PC-3 (cell line): ENCODE results near the gene CRYGD. TPM values are rescaled to one million over a fixed set of nuclear protein-coding genes. Genes with fewer than 3 reads are reported as not detected.

ENCODE experiments used
- ATAC-seq: fragments of 200-7000 bp; cut with Tn5 transposase; 2 replicates; pipeline ENCODE4 v1.9.1; 2020; ENCODE audit warnings: mild to moderate bottlenecking, moderate library complexity
- BruUV-seq: library from RNA; stranded (reverse); fragments of 400-500 nt; replicated peaks from 2 replicates; lab custom pipeline; 2021; lab: Mats Ljungman, UMichigan
- CTCF ChIA-PET: fragments of 300-600 bp; sonication (Branson Sonifier 250); formaldehyde crosslinking; loops from one replicate; lab custom pipeline; 2022; ENCODE audit warnings: antibody characterized with exemption; lab: Charles Lee
- POLR2A ChIA-PET: fragments of 300-600 bp; sonication (Branson Sonifier 250); formaldehyde crosslinking; loops from one replicate; lab custom pipeline; 2022; ENCODE audit warnings: antibody characterized with exemption; ENCODE audit not compliant: unreplicated experiment; lab: Charles Lee
- DNase-seq: peaks from one replicate; pipeline ENCODE4 v3.0.0-alpha.2; 2015
- H2AFZ ChIP-seq: fragments of 300-600 bp; sonication (generic); 2 replicates; pipeline ENCODE4 v1.6.0; 2016; ENCODE audit warnings: antibody characterized with exemption, low read length
- H3F3A ChIP-seq: fragments of 300-600 bp; sonication (generic); one replicate; pipeline ENCODE4 v1.6.0; 2017; ENCODE audit warnings: antibody characterized with exemption, low read length, control low read depth, mild to moderate bottlenecking; ENCODE audit not compliant: unreplicated experiment
- H3K27ac ChIP-seq: fragments of 300-600 bp; sonication (generic); 2 replicates; pipeline ENCODE4 v1.5.1; 2016; ENCODE audit warnings: mild to moderate bottlenecking, low read length
- H3K27me3 ChIP-seq: fragments of 300-600 bp; sonication (generic); 2 replicates; pipeline ENCODE4 v1.6.1; 2016; ENCODE audit warnings: low read length, mixed read lengths
- H3K36me3 ChIP-seq: fragments of 300-600 bp; sonication (generic); 2 replicates; pipeline ENCODE4 v1.6.1; 2016; ENCODE audit warnings: low read depth, mixed run types, low read length, mixed read lengths
- H3K4me1 ChIP-seq: fragments of 300-600 bp; sonication (generic); 2 replicates; pipeline ENCODE4 v1.5.1; 2016; ENCODE audit warnings: low read length; ENCODE audit not compliant: insufficient read depth
- H3K4me2 ChIP-seq: fragments of 300-600 bp; sonication (generic); 2 replicates; pipeline ENCODE4 v1.6.0; 2016; ENCODE audit warnings: low read length
- H3K4me3 ChIP-seq: fragments of 300-600 bp; sonication (generic); 2 replicates; pipeline ENCODE4 v1.5.1; 2016; ENCODE audit warnings: mild to moderate bottlenecking, low read length, mixed read lengths
- H3K79me2 ChIP-seq: fragments of 300-600 bp; sonication (generic); 2 replicates; pipeline ENCODE4 v1.6.1; 2017; ENCODE audit warnings: low read length, mixed read lengths
- H3K9ac ChIP-seq: fragments of 300-600 bp; sonication (generic); 2 replicates; pipeline ENCODE4 v1.6.0; 2016; ENCODE audit warnings: mild to moderate bottlenecking, low read length
- H3K9me2 ChIP-seq: fragments of 300-600 bp; sonication (generic); replicated peaks from 2 replicates; pipeline ENCODE4 v1.6.1; 2016; ENCODE audit warnings: mixed run types, low read length, mixed read lengths
- H3K9me3 ChIP-seq: fragments of 300-600 bp; sonication (generic); 2 replicates; pipeline ENCODE4 v1.6.1; 2016; ENCODE audit warnings: low read length, mixed read lengths
- H4K20me1 ChIP-seq: fragments of 300-600 bp; sonication (generic); 2 replicates; pipeline ENCODE4 v1.6.1; 2016; ENCODE audit warnings: low read length, mixed read lengths
- EZH2 ChIP-seq: fragments of 300-600 bp; sonication (generic); IDR thresholded peaks from one replicate; pipeline ENCODE4 v1.6.1; 2017; ENCODE audit warnings: antibody characterized with exemption, mild to moderate bottlenecking, low read length; ENCODE audit not compliant: unreplicated experiment
- EZH2phosphoT487 ChIP-seq: fragments of 300-600 bp; sonication (generic); IDR thresholded peaks from 2 replicates; pipeline ENCODE4 v1.6.1; 2018; ENCODE audit warnings: mild to moderate bottlenecking, antibody characterized with exemption, low read length, borderline replicate concordance
- intact Hi-C: fragments of 100-400 bp; cut with micrococcal nuclease; formaldehyde crosslinking; loops from 2 replicates; pipeline ENCODE4 v1.9.0; 2023
- total RNA-seq: library from RNA; depleted of rRNA; stranded (reverse); fragments of >200 nt; gene quantifications from 2 replicates; pipeline ENCODE4 v1.2.3, GENCODE V29; 2014
- TF ChIP-seq, protein P1 (sequence below): fragments of 300-600 bp; sonication (generic); conservative IDR thresholded peaks from 2 replicates; pipeline ENCODE4 v1.5.1; 2017; ENCODE audit warnings: antibody characterized with exemption, low read depth, mild to moderate bottlenecking, low read length

The CRYGD gene
- total RNA-seq, 1 experiment from 2014 or later, result not detected

DNA sequence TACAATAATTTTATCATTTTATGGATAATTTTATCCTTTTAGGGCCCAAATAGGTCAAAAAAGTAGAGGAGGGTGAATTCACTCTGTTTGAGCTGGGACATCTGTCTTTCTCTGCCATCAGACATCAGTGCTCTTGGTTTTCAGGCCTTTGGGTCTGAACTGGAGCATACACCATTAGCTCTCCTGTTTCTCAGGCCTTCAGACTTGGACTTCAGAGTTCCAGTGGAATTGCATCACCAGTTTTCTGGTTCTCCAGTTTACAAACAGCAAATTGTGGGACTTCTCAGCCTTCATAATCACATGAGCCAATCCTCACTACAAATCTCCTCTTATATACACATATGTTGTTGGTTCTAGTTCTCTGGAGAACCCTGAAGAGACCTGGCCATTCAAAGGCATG lies 33.9 kb downstream of the CRYGD start:
- no peak overlapping the region for H3K9ac ChIP-seq
- H3K79me2 ChIP-seq, result no peaks in the 10 kb centered on the region
- H3K4me1 ChIP-seq, result no peaks in the 10 kb centered on the region
- no peak overlapping the region for H3K4me2 ChIP-seq
- H3K9me2 ChIP-seq, result no peaks in the 10 kb centered on the region; the same call in 1 of the 2 replicates
- no peaks in the 10 kb centered on the region for H3K27me3 ChIP-seq
- H2AFZ ChIP-seq, result no peak overlapping the region
- no peak for DNase-seq
- H3K27ac ChIP-seq, result no peak overlapping the region
- no peaks in the 10 kb centered on the region for H3K36me3 ChIP-seq
- TF ChIP-seq, protein P1, sequence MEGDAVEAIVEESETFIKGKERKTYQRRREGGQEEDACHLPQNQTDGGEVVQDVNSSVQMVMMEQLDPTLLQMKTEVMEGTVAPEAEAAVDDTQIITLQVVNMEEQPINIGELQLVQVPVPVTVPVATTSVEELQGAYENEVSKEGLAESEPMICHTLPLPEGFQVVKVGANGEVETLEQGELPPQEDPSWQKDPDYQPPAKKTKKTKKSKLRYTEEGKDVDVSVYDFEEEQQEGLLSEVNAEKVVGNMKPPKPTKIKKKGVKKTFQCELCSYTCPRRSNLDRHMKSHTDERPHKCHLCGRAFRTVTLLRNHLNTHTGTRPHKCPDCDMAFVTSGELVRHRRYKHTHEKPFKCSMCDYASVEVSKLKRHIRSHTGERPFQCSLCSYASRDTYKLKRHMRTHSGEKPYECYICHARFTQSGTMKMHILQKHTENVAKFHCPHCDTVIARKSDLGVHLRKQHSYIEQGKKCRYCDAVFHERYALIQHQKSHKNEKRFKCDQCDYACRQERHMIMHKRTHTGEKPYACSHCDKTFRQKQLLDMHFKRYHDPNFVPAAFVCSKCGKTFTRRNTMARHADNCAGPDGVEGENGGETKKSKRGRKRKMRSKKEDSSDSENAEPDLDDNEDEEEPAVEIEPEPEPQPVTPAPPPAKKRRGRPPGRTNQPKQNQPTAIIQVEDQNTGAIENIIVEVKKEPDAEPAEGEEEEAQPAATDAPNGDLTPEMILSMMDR, result no peak
- no peak for TF ChIP-seq EZH2phosphoT487
- TF ChIP-seq EZH2, result no peak
- ChIA-PET POLR2A (no interaction called here), CTCF (no interaction called here)
- H3K9me3 ChIP-seq, result no peaks in the 10 kb centered on the region
- no peak for ATAC-seq
- no TSS peak for BruUV-seq
- intact Hi-C loops, result no loop called here
- H3K4me3 ChIP-seq, result no peak overlapping the region
- no peaks in the 10 kb centered on the region for H3F3A ChIP-seq
- H4K20me1 ChIP-seq, result no peaks in the 10 kb centered on the region

DNA sequence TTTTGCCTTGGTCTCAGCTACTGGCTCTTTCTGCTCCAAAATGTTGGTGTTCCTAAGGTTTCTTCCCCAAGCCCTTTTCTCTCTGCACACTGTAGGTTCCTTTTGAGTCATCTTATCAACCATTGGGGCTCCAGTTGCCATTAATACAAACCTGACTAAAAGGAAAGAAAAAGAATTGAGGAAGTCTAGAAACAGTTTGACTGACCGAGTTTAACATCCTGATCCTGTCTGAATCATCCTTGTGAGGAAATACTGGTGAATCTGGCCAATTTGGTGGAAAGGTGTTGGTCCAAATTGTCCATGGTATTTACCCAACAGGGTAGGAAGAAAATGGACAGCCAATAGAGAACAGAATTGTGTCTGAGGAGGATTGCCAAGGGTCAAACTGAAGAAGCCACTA lies 38.3 kb downstream of the CRYGD start:
- Histone ChIP-seq H3K79me2 (no peaks in the 10 kb centered on the region), H3K27ac (no peak overlapping the region), H3K9ac (no peak overlapping the region), H3K9me3 (no peaks in the 10 kb centered on the region), H3K36me3 (no peaks in the 10 kb centered on the region), H3K27me3 (no peaks in the 10 kb centered on the region), H3K9me2 (no peaks in the 10 kb centered on the region; the same call in 1 of the 2 replicates), H3K4me2 (no peak overlapping the region), H2AFZ (no peak overlapping the region), H3K4me1 (no peaks in the 10 kb centered on the region), H4K20me1 (no peaks in the 10 kb centered on the region), H3K4me3 (no peak overlapping the region), H3F3A (no peaks in the 10 kb centered on the region)
- CTCF ChIA-PET, result no interaction called here
- intact Hi-C loops, result no loop called here
- DNase-seq, result no peak
- POLR2A ChIA-PET, result no interaction called here
- no peak for ATAC-seq
- TF ChIP-seq EZH2 (no peak), EZH2phosphoT487 (no peak)
- TF ChIP-seq, protein P1, result no peak
- BruUV-seq, result no TSS peak

DNA sequence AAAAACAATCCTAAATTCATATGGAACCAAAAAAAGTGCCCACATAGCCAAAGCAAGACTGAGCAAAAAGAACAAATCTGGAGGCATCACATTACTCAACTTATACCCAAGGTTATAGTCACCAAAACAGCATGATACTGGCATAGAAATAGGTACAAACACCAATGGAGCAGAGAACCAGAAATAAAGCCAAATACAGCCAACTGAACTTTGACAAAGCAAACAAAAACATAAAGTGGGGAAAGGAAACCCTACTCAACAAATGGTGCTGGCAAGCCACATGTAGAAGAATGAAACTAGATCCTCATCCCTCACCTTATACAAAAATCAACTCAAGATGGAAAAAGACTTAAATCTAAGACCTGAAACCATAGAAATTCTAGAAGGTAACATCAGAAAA lies 40.5 kb downstream of the CRYGD start:
- H3K9ac ChIP-seq, result no peak overlapping the region
- no peaks in the 10 kb centered on the region for H3K4me1 ChIP-seq
- no peaks in the 10 kb centered on the region for H3K9me3 ChIP-seq
- BruUV-seq, result no TSS peak
- no peaks in the 10 kb centered on the region; the same call in 1 of the 2 replicates for H3K9me2 ChIP-seq
- H3K36me3 ChIP-seq, result no peaks in the 10 kb centered on the region
- intact Hi-C loops, result no loop called here
- ATAC-seq (no peak), DNase-seq (no peak)
- no peak overlapping the region for H3K4me3 ChIP-seq
- no peaks in the 10 kb centered on the region for H4K20me1 ChIP-seq
- ChIA-PET POLR2A (no interaction called here), CTCF (no interaction called here)
- peaks cover 7% of the 10 kb centered on the region; the same call in 1 of the 2 replicates for H3K27me3 ChIP-seq
- H3F3A ChIP-seq, result no peaks in the 10 kb centered on the region
- no peak overlapping the region for H3K4me2 ChIP-seq
- H3K27ac ChIP-seq, result no peak overlapping the region
- no peaks in the 10 kb centered on the region for H3K79me2 ChIP-seq
- TF ChIP-seq EZH2 (no peak), EZH2phosphoT487 (no peak)
- TF ChIP-seq, protein P1, result no peak
- no peak overlapping the region for H2AFZ ChIP-seq
